MCF 10A (cell line): ENCODE data around the gene NUP214. TPM values are rescaled to one million over a fixed set of nuclear protein-coding genes. Genes with fewer than 3 reads are reported as not detected.
A peak's percentile ranks its signal among the peaks of the same experiment; 100 is the strongest.
"Not testable (repeated sequence)": the region's sequence is repeated elsewhere in the genome, so short reads cannot be mapped to it uniquely, and the experiment has no call there.

Experiments used
- BruUV-seq: library from RNA; stranded (reverse); fragments of 400-500 nt; replicated peaks from 2 replicates; lab custom pipeline; 2021; lab: Mats Ljungman, UMichigan
- CTCF ChIA-PET: fragments of 300-600 bp; sonication (Branson Sonifier 250); formaldehyde crosslinking; extraction: SDS; loops from one replicate; lab custom pipeline; 2021; ENCODE audit warnings: antibody characterized with exemption, inconsistent platforms; lab: Yijun Ruan, JAX
- POLR2A ChIA-PET: fragments of 300-600, 350-650 bp; sonication (Branson Sonifier 250); formaldehyde crosslinking; extraction: SDS; loops from one replicate; lab custom pipeline; 2020; ENCODE audit warnings: antibody characterized with exemption, inconsistent platforms; lab: Yijun Ruan, JAX
- DNase-seq: peaks from one replicate; pipeline ENCODE4 v3.0.0-alpha.2; 2018; ENCODE audit not compliant: unreplicated experiment
- H3K27ac Mint-ChIP-seq: one replicate; pipeline ENCODE4 v1.8.0; 2022; ENCODE audit warnings: mild to moderate bottlenecking, low read depth, mixed read lengths; ENCODE audit not compliant: unreplicated experiment
- H3K27me3 Mint-ChIP-seq: one replicate; pipeline ENCODE4 v1.8.0; 2022; ENCODE audit warnings: mixed read lengths; ENCODE audit not compliant: insufficient read depth, unreplicated experiment
- H3K36me3 Mint-ChIP-seq: one replicate; pipeline ENCODE4 v1.8.0; 2022; ENCODE audit warnings: mild to moderate bottlenecking, moderate library complexity, mixed read lengths; ENCODE audit not compliant: insufficient read depth, unreplicated experiment
- H3K4me1 Mint-ChIP-seq: one replicate; pipeline ENCODE4 v1.8.0; 2022; ENCODE audit warnings: mixed read lengths; ENCODE audit not compliant: insufficient read depth, unreplicated experiment
- H3K4me3 Mint-ChIP-seq: one replicate; pipeline ENCODE4 v1.8.0; 2022; ENCODE audit warnings: mild to moderate bottlenecking, moderate library complexity, mixed read lengths; ENCODE audit not compliant: unreplicated experiment
- H3K9me3 Mint-ChIP-seq: one replicate; pipeline ENCODE4 v1.8.0; 2022; ENCODE audit warnings: mixed read lengths; ENCODE audit not compliant: unreplicated experiment
- CTCF ChIP-seq: fragments of 200-600 bp; IDR thresholded peaks from one replicate; pipeline ENCODE4 v1.8.0; 2022; ENCODE audit warnings: antibody characterized with exemption, mild to moderate bottlenecking; ENCODE audit not compliant: unreplicated experiment
- intact Hi-C: fragments of 100-400 bp; cut with micrococcal nuclease; formaldehyde crosslinking; loops from 2 replicates; pipeline ENCODE4 v1.14.1; 2022
- total RNA-seq: library from RNA; stranded (reverse); gene quantifications from 2 replicates; pipeline ENCODE4 v1.2.3, GENCODE V29; 2022

The NUP214 gene
- total RNA-seq, 1 experiment from 2014 or later, result 41.8 TPM

- POLR2A ChIA-PET, result no interaction called here
- CTCF ChIA-PET, result interaction anchor here (0.6 to 1.1 kb wide), 2 partner anchors 39 to 86 kb away, joined by 3 to 4 read pairs; no protein-coding TSS in a partner anchor
- no peak overlapping the region for H3K4me3 Mint-ChIP-seq
- H3K27me3 Mint-ChIP-seq, result no peaks in the 10 kb centered on the region
- H3K27ac Mint-ChIP-seq, result no peak overlapping the region
- H3K9me3 Mint-ChIP-seq, result no peaks in the 10 kb centered on the region
- H3K4me1 Mint-ChIP-seq, result no peaks in the 10 kb centered on the region
- no peak for DNase-seq
- intact Hi-C loops, result no loop called here
- no TSS peak for BruUV-seq
- H3K36me3 Mint-ChIP-seq, result no peaks in the 10 kb centered on the region
- no peak for TF ChIP-seq CTCF
These were observed 138.8 kb downstream of the NUP214 start for GRCh38 chr9:131264231-131264630.

GRCh38 chr9:131266266-131267229 lies 141.2 kb downstream of the NUP214 start:
- no peak overlapping the region for H3K4me3 Mint-ChIP-seq
- no peaks in the 10 kb centered on the region for H3K4me1 Mint-ChIP-seq
- CTCF ChIA-PET, result interaction anchor here (0.6 to 0.8 kb wide), 3 partner anchors 70 to 480 kb away, joined by 3 read pairs; no protein-coding TSS in a partner anchor
- no peak for TF ChIP-seq CTCF
- H3K36me3 Mint-ChIP-seq, result no peaks in the 10 kb centered on the region
- H3K27ac Mint-ChIP-seq, result peak overlapping the region; percentile 64
- no peaks in the 10 kb centered on the region for H3K27me3 Mint-ChIP-seq
- no peaks in the 10 kb centered on the region for H3K9me3 Mint-ChIP-seq
- POLR2A ChIA-PET, result no interaction called here
- intact Hi-C loops, result no loop called here
- BruUV-seq, result no TSS peak
- DNase-seq, result no peak

- no peaks in the 10 kb centered on the region for H3K27me3 Mint-ChIP-seq
These were observed 145.0 kb downstream of the NUP214 start for GRCh38 chr9:131270171-131271015.

GRCh38 chr9:131271016-131271273 lies 145.6 kb downstream of the NUP214 start:
- CTCF ChIA-PET, H3K27me3 Mint-ChIP-seq, H3K4me3 Mint-ChIP-seq, DNase-seq, H3K4me1 Mint-ChIP-seq, BruUV-seq, H3K36me3 Mint-ChIP-seq, H3K9me3 Mint-ChIP-seq, H3K27ac Mint-ChIP-seq, intact Hi-C loops: not testable (repeated sequence)
- POLR2A ChIA-PET, result interaction anchor here (0.9 kb wide), 1 partner anchor 27 kb away, joined by 3 read pairs; no protein-coding TSS in a partner anchor

More at GRCh38 chr9:131270171-131271015, 145.0 kb downstream of the NUP214 start:
- no TSS peak for BruUV-seq
- no peak for TF ChIP-seq CTCF
- Mint-ChIP-seq H3K36me3 (no peaks in the 10 kb centered on the region), H3K9me3 (no peaks in the 10 kb centered on the region), H3K4me3 (no peak overlapping the region), H3K27ac (no peak overlapping the region), H3K4me1 (no peaks in the 10 kb centered on the region)
- CTCF ChIA-PET, result no interaction called here
- no peak for DNase-seq
- intact Hi-C loops, result no loop called here
- POLR2A ChIA-PET, result interaction anchor here (0.6 to 0.9 kb wide), 2 partner anchors 28 to 176 kb away, joined by 3 read pairs; no protein-coding TSS in a partner anchor
